Measurements from ENCODE around the gene CMYA5. TPM values are rescaled to one million over a fixed set of nuclear protein-coding genes. Genes with fewer than 3 reads are reported as not detected.
A peak's percentile ranks its signal among the peaks of the same experiment; 100 is the strongest.

The CMYA5 gene
- total and polyA plus RNA-seq, 9 of the 15 experiments (the other 6 are each of a cell fraction or from before 2014, with no cell fraction given) = 0.18 to 1.1 (median 0.32) TPM

DNA sequence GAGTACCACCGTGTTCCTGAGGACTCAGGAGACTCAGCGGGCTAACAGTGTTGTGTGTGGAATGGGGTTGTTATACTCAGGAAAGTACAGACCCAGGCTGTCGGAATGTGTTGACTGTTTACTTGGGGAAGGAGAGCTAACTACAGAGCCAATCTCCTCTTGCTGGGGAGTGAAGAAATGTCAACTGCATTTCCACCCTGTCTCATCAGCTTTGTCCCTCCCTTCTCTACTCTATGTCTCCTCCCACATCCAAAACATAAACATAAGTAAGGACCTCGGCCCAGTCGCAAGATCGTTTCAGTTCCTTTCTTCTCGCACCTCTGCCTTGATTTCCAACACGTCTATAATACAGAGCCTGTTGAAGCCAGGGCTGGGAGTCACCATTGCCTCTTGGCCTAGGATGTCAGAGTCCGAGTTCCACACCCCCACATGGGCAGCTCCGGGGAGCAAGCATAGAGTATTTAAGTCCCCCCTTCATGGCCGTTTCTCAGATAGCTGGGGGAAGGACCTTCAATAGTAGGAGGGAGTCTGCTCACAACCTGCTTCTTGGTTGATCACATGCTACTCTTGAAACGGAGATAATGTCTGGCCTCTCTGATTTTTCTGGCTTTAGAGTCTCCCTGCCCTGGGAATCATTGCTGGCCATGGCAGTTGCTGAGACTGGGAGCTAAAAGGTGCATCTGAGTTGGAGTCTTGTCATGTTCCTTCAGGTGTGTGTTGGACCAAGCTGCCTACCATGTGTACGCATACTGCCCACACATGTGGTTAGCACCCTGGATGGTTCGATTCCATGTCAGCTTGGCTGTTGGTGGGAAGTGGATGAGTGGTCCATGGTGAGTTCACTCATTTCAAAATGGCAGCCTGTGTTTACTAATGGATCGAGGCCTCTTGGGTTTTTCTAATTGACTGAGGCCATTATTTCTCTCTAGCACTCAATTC is 154.1 kb downstream of the CMYA5 start (continued):
- TF ChIP-seq, protein P1, sequence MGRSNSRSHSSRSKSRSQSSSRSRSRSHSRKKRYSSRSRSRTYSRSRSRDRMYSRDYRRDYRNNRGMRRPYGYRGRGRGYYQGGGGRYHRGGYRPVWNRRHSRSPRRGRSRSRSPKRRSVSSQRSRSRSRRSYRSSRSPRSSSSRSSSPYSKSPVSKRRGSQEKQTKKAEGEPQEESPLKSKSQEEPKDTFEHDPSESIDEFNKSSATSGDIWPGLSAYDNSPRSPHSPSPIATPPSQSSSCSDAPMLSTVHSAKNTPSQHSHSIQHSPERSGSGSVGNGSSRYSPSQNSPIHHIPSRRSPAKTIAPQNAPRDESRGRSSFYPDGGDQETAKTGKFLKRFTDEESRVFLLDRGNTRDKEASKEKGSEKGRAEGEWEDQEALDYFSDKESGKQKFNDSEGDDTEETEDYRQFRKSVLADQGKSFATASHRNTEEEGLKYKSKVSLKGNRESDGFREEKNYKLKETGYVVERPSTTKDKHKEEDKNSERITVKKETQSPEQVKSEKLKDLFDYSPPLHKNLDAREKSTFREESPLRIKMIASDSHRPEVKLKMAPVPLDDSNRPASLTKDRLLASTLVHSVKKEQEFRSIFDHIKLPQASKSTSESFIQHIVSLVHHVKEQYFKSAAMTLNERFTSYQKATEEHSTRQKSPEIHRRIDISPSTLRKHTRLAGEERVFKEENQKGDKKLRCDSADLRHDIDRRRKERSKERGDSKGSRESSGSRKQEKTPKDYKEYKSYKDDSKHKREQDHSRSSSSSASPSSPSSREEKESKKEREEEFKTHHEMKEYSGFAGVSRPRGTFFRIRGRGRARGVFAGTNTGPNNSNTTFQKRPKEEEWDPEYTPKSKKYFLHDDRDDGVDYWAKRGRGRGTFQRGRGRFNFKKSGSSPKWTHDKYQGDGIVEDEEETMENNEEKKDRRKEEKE (IDR thresholded peaks at IDR 0.05; ENCODE audit: borderline replicate concordance in 1 of 2, control insufficient read depth in 1 of 2, low read depth in 2 of 2, low read length in 1 of 2) = no peak
- no peak for TF ChIP-seq NR2C2 (CRISPR knock-in tag; IDR thresholded peaks at IDR 0.05)
- TF ChIP-seq NR2C2 (tag; IDR thresholded peaks at IDR 0.05) = peak; percentile 30; the same call in 1 of the 2 replicates
- no peak for TF ChIP-seq SMAD2 (IDR thresholded peaks at IDR 0.05; ENCODE audit: low read depth, low read length)
- TF ChIP-seq ZNF140 (CRISPR knock-in tag; IDR thresholded peaks at IDR 0.05) = no peak
- no peak for TF ChIP-seq XRCC5 (IDR thresholded peaks at IDR 0.05; ENCODE audit: low read depth, low read length)
- no peak for TF ChIP-seq ZNF324 (CRISPR knock-in tag; IDR thresholded peaks at IDR 0.05)

Data from K562 (cell line).